Colonic mucosa (tissue), 4 donors: ENCODE measurements around the gene EFNA4. TPM values are rescaled to one million over a fixed set of nuclear protein-coding genes. Genes with fewer than 3 reads are reported as not detected.
A peak's percentile ranks its signal among the peaks of the same experiment; 100 is the strongest.

Experiments
- DNase-seq: peaks from one replicate; pipeline ENCODE4 v3.0.0-alpha.2; 2020
- H3K27ac ChIP-seq: fragments of 200-600 bp; one replicate; pipeline ENCODE4 v1.8.0; 2021
- H3K27me3 ChIP-seq: fragments of 200-600 bp; one replicate; pipeline ENCODE4 v1.8.0; 2021
- H3K36me3 ChIP-seq: fragments of 200-600 bp; one replicate; pipeline ENCODE4 v1.8.0; 2021
- H3K4me1 ChIP-seq: fragments of 200-600 bp; one replicate; pipeline ENCODE4 v1.8.0; 2021; ENCODE audit warnings: mild to moderate bottlenecking
- H3K4me3 ChIP-seq: fragments of 200-600 bp; one replicate; pipeline ENCODE4 v1.8.0; 2021
- H3K9ac ChIP-seq, 2 donors: one replicate each; pipeline ENCODE4 v1.7.0; 2013; ENCODE audit warnings: control low read depth in 2 of 2, low read depth in 2 of 2, low read length in 2 of 2
- H3K9me3 ChIP-seq: fragments of 200-600 bp; one replicate; pipeline ENCODE4 v1.8.0; 2021
- intact Hi-C: fragments of 100-400 bp; cut with DNase I; formaldehyde crosslinking; loops from one replicate; pipeline ENCODE4 v1.14.1; 2022
- total RNA-seq, 2 donors: library from RNA; stranded (reverse); fragmentation: NEBNext Ultra II Directional in 1 of 2; extraction: Animal tissue kit (Norgen Biotek cat#: 25700) in 1 of 2; gene quantifications; one replicate each; pipeline ENCODE4 v1.2.1, GENCODE V29; 2021
- TF ChIP-seq, protein P1 (sequence below): fragments of 200-600 bp; IDR thresholded peaks from one replicate; pipeline ENCODE4 v1.8.0; 2022; ENCODE audit warnings: antibody characterized with exemption, mild to moderate bottlenecking
- donor health status: healthy.
- donor health status: DM: no; HTN: no; CAD: no.
- donor health status: DM: no; HTN: no; CAD: no.

The EFNA4 gene
- total RNA-seq, 2 donors from 2014 or later: 26.1 to 27.2 TPM

DNA sequence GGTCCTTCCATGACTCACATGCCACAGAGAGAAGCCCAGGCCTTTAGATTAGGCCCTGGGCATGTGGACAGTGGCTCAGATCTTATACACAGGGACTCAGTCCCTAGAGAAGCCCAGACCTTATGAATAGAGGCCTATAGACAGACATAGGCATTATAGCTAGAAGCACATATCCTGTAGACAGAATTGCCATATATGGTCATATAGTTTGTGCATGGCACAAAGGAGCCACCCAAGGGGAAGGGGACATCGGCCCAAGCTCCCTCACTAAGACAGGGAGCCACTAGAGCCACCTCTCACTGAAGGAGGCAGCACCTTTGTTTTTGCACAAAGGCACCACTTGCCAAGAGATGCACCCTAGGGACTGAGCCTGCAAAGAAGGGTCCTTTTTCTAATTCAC lies 12.8 kb downstream of the EFNA4 start:
- Histone ChIP-seq H3K27me3 (peaks cover 13% of the 10 kb centered on the region), H3K4me1 (peaks cover 23% of the 10 kb centered on the region), H3K36me3 (no peaks in the 10 kb centered on the region), H3K27ac (no peak overlapping the region), H3K9me3 (no peaks in the 10 kb centered on the region), H3K4me3 (no peak overlapping the region), H3K9ac (no peak overlapping the region)
- TF ChIP-seq, protein P1, sequence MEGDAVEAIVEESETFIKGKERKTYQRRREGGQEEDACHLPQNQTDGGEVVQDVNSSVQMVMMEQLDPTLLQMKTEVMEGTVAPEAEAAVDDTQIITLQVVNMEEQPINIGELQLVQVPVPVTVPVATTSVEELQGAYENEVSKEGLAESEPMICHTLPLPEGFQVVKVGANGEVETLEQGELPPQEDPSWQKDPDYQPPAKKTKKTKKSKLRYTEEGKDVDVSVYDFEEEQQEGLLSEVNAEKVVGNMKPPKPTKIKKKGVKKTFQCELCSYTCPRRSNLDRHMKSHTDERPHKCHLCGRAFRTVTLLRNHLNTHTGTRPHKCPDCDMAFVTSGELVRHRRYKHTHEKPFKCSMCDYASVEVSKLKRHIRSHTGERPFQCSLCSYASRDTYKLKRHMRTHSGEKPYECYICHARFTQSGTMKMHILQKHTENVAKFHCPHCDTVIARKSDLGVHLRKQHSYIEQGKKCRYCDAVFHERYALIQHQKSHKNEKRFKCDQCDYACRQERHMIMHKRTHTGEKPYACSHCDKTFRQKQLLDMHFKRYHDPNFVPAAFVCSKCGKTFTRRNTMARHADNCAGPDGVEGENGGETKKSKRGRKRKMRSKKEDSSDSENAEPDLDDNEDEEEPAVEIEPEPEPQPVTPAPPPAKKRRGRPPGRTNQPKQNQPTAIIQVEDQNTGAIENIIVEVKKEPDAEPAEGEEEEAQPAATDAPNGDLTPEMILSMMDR: no peak
- intact Hi-C loops: no loop called here
- no peak for DNase-seq

- Histone ChIP-seq H3K4me1 (peaks cover 30% of the 10 kb centered on the region), H3K4me3 (no peak overlapping the region), H3K27ac (no peak overlapping the region), H3K9ac (no peak overlapping the region), H3K27me3 (peaks cover 21% of the 10 kb centered on the region), H3K36me3 (no peaks in the 10 kb centered on the region), H3K9me3 (no peaks in the 10 kb centered on the region)
- no peak for DNase-seq
- intact Hi-C loops: no loop called here
- TF ChIP-seq, protein P1: no peak
These were observed 13.8 kb downstream of the EFNA4 start for GRCh38 chr1:155077346-155077745.

DNA sequence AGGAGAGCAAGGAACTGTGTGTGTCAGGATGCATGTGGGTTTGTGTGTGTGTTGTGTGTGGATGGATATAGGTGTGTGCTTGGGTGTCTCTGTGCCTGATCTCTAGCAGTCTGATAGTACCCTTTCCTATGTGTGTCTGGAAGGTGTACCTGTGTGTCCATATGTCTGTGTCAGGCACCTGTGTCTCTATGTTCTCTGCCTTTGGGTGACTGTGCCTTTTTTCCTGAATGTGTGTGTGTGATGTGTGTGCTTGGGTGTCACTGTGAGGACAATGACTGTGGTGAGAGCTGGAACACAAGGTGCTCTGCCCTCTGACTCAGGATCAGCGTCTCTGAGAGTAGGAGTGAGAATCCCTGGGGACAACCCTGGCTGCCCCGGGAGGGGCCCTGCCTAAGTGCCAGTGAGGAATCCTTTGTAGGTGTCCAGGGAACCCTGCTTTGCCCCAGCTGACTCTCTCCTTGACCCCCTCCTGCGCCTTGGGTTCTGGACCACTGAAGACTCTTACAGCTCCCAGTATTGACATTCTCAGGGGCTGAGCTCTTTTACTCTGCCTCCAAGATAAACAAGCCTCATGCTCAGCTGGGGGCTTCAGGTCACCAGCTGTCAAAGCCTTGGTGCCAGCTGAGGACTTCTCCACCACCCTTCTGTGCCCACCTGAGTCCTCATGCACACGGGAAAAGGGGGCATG lies 14.4 kb downstream of the EFNA4 start:
- Histone ChIP-seq H3K4me3 (no peak overlapping the region), H3K27ac (no peak overlapping the region), H3K4me1 (peaks cover 34% of the 10 kb centered on the region), H3K9ac (no peak overlapping the region), H3K9me3 (no peaks in the 10 kb centered on the region), H3K36me3 (no peaks in the 10 kb centered on the region), H3K27me3 (peaks cover 23% of the 10 kb centered on the region)
- TF ChIP-seq, protein P1: no peak
- no peak for DNase-seq
- intact Hi-C loops: no loop called here

- DNase-seq: peak; percentile 86
- TF ChIP-seq, protein P1: no peak
- intact Hi-C loops: no loop called here
- peaks cover 39% of the 10 kb centered on the region for H3K4me1 ChIP-seq
- no peaks in the 10 kb centered on the region for H3K9me3 ChIP-seq
- peak within 1 kb of the TSS; percentile 56 to 69 for H3K9ac ChIP-seq
- no peaks in the 10 kb centered on the region for H3K36me3 ChIP-seq
- H3K27me3 ChIP-seq: peaks cover 23% of the 10 kb centered on the region
- H3K27ac ChIP-seq: no peak within 1 kb of the TSS
- H3K4me3 ChIP-seq: peak within 1 kb of the TSS; percentile 48
These were observed 15.1 kb downstream of the EFNA4 start, which contains the start of gene EFNA3 for GRCh38 chr1:155078469-155079209. Gene EFNA3 (plus strand): TSS chr1:155078837. CDS start chr1:155078942, 105 bp downstream.

DNA sequence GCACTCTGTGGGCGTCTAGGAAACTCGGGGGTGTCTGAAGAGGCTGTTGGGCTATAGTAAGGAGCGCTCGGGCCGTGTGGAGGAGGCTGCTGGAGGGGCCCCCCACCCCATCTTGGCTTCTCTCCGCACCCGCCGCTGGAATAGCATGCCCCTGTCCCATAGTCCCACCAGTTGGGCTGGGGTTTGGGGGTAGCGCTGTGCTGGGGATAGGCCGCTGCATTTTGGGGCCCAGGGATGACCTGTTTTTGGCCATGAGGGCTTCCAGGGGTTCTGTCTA lies 15.6 kb downstream of the EFNA4 start:
- H3K9me3 ChIP-seq: no peaks in the 10 kb centered on the region
- TF ChIP-seq, protein P1: no peak
- H3K4me3 ChIP-seq: peak overlapping the region; percentile 48
- DNase-seq: no peak
- H3K27me3 ChIP-seq: peaks cover 23% of the 10 kb centered on the region
- H3K36me3 ChIP-seq: no peaks in the 10 kb centered on the region
- H3K4me1 ChIP-seq: peaks cover 44% of the 10 kb centered on the region
- H3K9ac ChIP-seq: peak overlapping the region; percentile 56 to 69
- intact Hi-C loops: no loop called here
- no peak overlapping the region for H3K27ac ChIP-seq
